Measurements from ENCODE around the gene ST6GALNAC5.

Gene ST6GALNAC5

GRCh38 chr1:77100875-77101274, 233.6 kb downstream of the ST6GALNAC5 start:
- Histone ChIP-seq H3K27ac (ENCODE audit: low read length) (no peak overlapping the region), H3K27me3 (ENCODE audit: control insufficient read depth, insufficient read depth, low read length) (no peaks in the 10 kb centered on the region), H3K4me1 (ENCODE audit: control insufficient read depth, insufficient read depth, low read length) (no peaks in the 10 kb centered on the region), H3K36me3 (ENCODE audit: control insufficient read depth, insufficient read depth, low read length) (no peaks in the 10 kb centered on the region), H3K9me3 (ENCODE audit: control insufficient read depth, insufficient read depth, low read length) (no peaks in the 10 kb centered on the region), H3K4me3 (ENCODE audit: low read length) (no peak overlapping the region)
- no peak for DNase-seq (ENCODE audit: low read depth, low spot score)
- whole genome bisulfite sequencing (ENCODE audit: insufficient coverage, insufficient read length) = no CpG with 5 or more reads among the region's 1 CpG

GRCh38 chr1:77103486-77103885, 236.2 kb downstream of the ST6GALNAC5 start:
- H3K36me3 ChIP-seq (ENCODE audit: control insufficient read depth, insufficient read depth, low read length) = no peaks in the 10 kb centered on the region
- H3K4me1 ChIP-seq (ENCODE audit: control insufficient read depth, insufficient read depth, low read length) = no peaks in the 10 kb centered on the region
- no peaks in the 10 kb centered on the region for H3K27me3 ChIP-seq (ENCODE audit: control insufficient read depth, insufficient read depth, low read length)
- DNase-seq (ENCODE audit: low read depth, low spot score) = no peak
- no peak overlapping the region for H3K4me3 ChIP-seq (ENCODE audit: low read length)
- no peaks in the 10 kb centered on the region for H3K9me3 ChIP-seq (ENCODE audit: control insufficient read depth, insufficient read depth, low read length)
- no peak overlapping the region for H3K27ac ChIP-seq (ENCODE audit: low read length)
- no CpG with 5 or more reads among the region's 4 CpGs for WGBS (ENCODE audit: insufficient coverage, insufficient read length)

DNA sequence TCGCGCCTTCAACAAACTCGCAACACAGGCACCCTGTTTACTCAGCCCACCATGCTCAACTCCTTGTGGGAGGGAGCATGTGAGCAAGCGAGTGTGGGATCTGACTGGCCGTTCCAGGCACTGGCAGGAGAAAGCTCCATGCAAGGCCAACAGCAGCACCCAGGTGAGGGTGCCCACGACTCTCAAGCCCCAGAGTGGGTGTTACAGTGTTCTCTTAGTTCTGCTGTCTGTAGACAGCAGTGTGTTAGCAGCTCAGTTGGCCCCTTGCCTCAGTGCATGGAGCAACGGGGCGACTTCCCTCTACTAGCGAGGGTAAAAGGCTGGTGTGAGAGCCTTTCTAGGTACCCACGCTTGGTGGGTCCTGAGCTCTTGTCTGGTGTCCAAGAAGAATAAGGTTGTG, 237.4 kb downstream of the ST6GALNAC5 start:
- no peaks in the 10 kb centered on the region for H3K36me3 ChIP-seq (ENCODE audit: control insufficient read depth, insufficient read depth, low read length)
- H3K4me1 ChIP-seq (ENCODE audit: control insufficient read depth, insufficient read depth, low read length) = no peaks in the 10 kb centered on the region
- no peak for DNase-seq (ENCODE audit: low read depth, low spot score)
- H3K4me3 ChIP-seq (ENCODE audit: low read length) = no peak overlapping the region
- WGBS (ENCODE audit: insufficient coverage, insufficient read length) = no CpG with 5 or more reads among the region's 10 CpGs
- H3K27ac ChIP-seq (ENCODE audit: low read length) = no peak overlapping the region
- no peaks in the 10 kb centered on the region for H3K9me3 ChIP-seq (ENCODE audit: control insufficient read depth, insufficient read depth, low read length)
- H3K27me3 ChIP-seq (ENCODE audit: control insufficient read depth, insufficient read depth, low read length) = no peaks in the 10 kb centered on the region
